H1 (cell line): ENCODE results near the gene BRAT1.

Experiments
- CREB1 ChIP-seq: IDR thresholded peaks from 2 replicates; pipeline ENCODE4 v1.6.1; 2012; ENCODE audit warnings: inconsistent platforms
- RAD21 ChIP-seq, 2 experiments: IDR thresholded peaks in 1 of 2; conservative IDR thresholded peaks in 1 of 2; 2 replicates each; pipeline ENCODE4 v1.6.1; 2011; ENCODE audit warnings: low read depth in 2 of 2, low read length in 2 of 2, improper control_type of control experiment in 1 of 2, inconsistent platforms in 1 of 2, mild to moderate bottlenecking in 1 of 2, moderate library complexity in 1 of 2
- RXRA ChIP-seq: IDR thresholded peaks from 2 replicates; pipeline ENCODE4 v1.6.1; 2011; ENCODE audit warnings: low read depth, mild to moderate bottlenecking, low read length, moderate library complexity; ENCODE audit not compliant: insufficient read depth
- SRF ChIP-seq: IDR thresholded peaks from 2 replicates; pipeline ENCODE4 v1.6.1; 2011; ENCODE audit warnings: mild to moderate bottlenecking, low read depth, low read length, moderate library complexity
- USF2 ChIP-seq: IDR thresholded peaks from 2 replicates; pipeline ENCODE4 v1.6.1; 2011; ENCODE audit warnings: low read length, improper control_type of control experiment

- TF ChIP-seq SRF (no peak), USF2 (no peak), CREB1 (no peak), RAD21 (IDR thresholded peaks at IDR 0.05 in 1 of 2, conservative IDR thresholded peaks at IDR 0.05 in 1 of 2; ENCODE audit: low read depth in 2 of 2, low read length in 2 of 2) (no peak), RXRA (no peak)
Observed at GRCh38 chr7:2537981-2538851, 17.1 kb downstream of the BRAT1 start.
